ENCODE results near the gene ZNF304. TPM values are rescaled to one million over a fixed set of nuclear protein-coding genes. Genes with fewer than 3 reads are reported as not detected.
A peak's percentile ranks its signal among the peaks of the same experiment; 100 is the strongest.

Gene ZNF304
- polyA plus RNA-seq, 1 donor, result 11.1 TPM

- Histone ChIP-seq H3K27me3 (ENCODE audit: control insufficient read depth, insufficient read depth, low read length) (no peaks in the 10 kb centered on the region), H3K4me1 (ENCODE audit: control insufficient read depth, insufficient read depth, low read length) (no peaks in the 10 kb centered on the region), H3K36me3 (ENCODE audit: control insufficient read depth, insufficient read depth, low read length) (peaks cover 34% of the 10 kb centered on the region), H3K27ac (ENCODE audit: low read length) (no peak overlapping the region), H3K4me3 (ENCODE audit: low read length) (no peak overlapping the region), H3K9me3 (ENCODE audit: control insufficient read depth, low read depth, low read length) (peaks cover 17% of the 10 kb centered on the region)
- WGBS (ENCODE audit: insufficient coverage, low lambda C conversion rate), result no CpG with 5 or more reads among the region's 3 CpGs
- no peak for DNase-seq
Measured at GRCh38 chr19:57377498-57378146, 26.6 kb downstream of the ZNF304 start.

GRCh38 chr19:57380923-57381322 lies 29.9 kb downstream of the ZNF304 start:
- peaks cover 15% of the 10 kb centered on the region for H3K36me3 ChIP-seq (ENCODE audit: control insufficient read depth, insufficient read depth, low read length)
- no peaks in the 10 kb centered on the region for H3K27me3 ChIP-seq (ENCODE audit: control insufficient read depth, insufficient read depth, low read length)
- no peak for DNase-seq
- H3K27ac ChIP-seq (ENCODE audit: low read length), result no peak overlapping the region
- H3K4me1 ChIP-seq (ENCODE audit: control insufficient read depth, insufficient read depth, low read length), result no peaks in the 10 kb centered on the region
- H3K4me3 ChIP-seq (ENCODE audit: low read length), result no peak overlapping the region
- peaks cover 6% of the 10 kb centered on the region for H3K9me3 ChIP-seq (ENCODE audit: control insufficient read depth, low read depth, low read length)

- no peak overlapping the region for H3K4me3 ChIP-seq (ENCODE audit: low read length)
- H3K4me1 ChIP-seq (ENCODE audit: control insufficient read depth, insufficient read depth, low read length), result no peaks in the 10 kb centered on the region
- DNase-seq, result no peak
Measured at GRCh38 chr19:57382806-57383488, 31.9 kb downstream of the ZNF304 start.

GRCh38 chr19:57389194-57389729 lies 38.2 kb downstream of the ZNF304 start:
- Histone ChIP-seq H3K9me3 (ENCODE audit: control insufficient read depth, low read depth, low read length) (peaks cover 6% of the 10 kb centered on the region), H3K4me3 (ENCODE audit: low read length) (peak overlapping the region; percentile 100), H3K27me3 (ENCODE audit: control insufficient read depth, insufficient read depth, low read length) (no peaks in the 10 kb centered on the region), H3K36me3 (ENCODE audit: control insufficient read depth, insufficient read depth, low read length) (peaks cover 12% of the 10 kb centered on the region), H3K27ac (ENCODE audit: low read length) (peak overlapping the region; percentile 99), H3K4me1 (ENCODE audit: control insufficient read depth, insufficient read depth, low read length) (peaks cover 7% of the 10 kb centered on the region)
- WGBS (ENCODE audit: insufficient coverage, low lambda C conversion rate), result 85% methylated on average over 3 of the region's 11 CpGs
- no peak for DNase-seq

More at GRCh38 chr19:57382806-57383488, 31.9 kb downstream of the ZNF304 start:
- Histone ChIP-seq H3K27ac (ENCODE audit: low read length) (no peak overlapping the region), H3K36me3 (ENCODE audit: control insufficient read depth, insufficient read depth, low read length) (peaks cover 3% of the 10 kb centered on the region), H3K9me3 (ENCODE audit: control insufficient read depth, low read depth, low read length) (peaks cover 5% of the 10 kb centered on the region), H3K27me3 (ENCODE audit: control insufficient read depth, insufficient read depth, low read length) (no peaks in the 10 kb centered on the region)
- WGBS (ENCODE audit: insufficient coverage, low lambda C conversion rate), result no CpG with 5 or more reads among the region's 7 CpGs

GRCh38 chr19:57389730-57390598 lies 38.9 kb downstream of the ZNF304 start, which contains the start of gene ZNF548:
Gene ZNF548, plus strand, starts transcription at chr19:57389854. Its CDS starts 246 bp downstream, at chr19:57390100.
- Histone ChIP-seq H3K9me3 (ENCODE audit: control insufficient read depth, low read depth, low read length) (peaks cover 9% of the 10 kb centered on the region), H3K27me3 (ENCODE audit: control insufficient read depth, insufficient read depth, low read length) (no peaks in the 10 kb centered on the region), H3K36me3 (ENCODE audit: control insufficient read depth, insufficient read depth, low read length) (peaks cover 15% of the 10 kb centered on the region), H3K4me1 (ENCODE audit: control insufficient read depth, insufficient read depth, low read length) (peaks cover 7% of the 10 kb centered on the region), H3K27ac (ENCODE audit: low read length) (peak within 1 kb of the TSS; percentile 99), H3K4me3 (ENCODE audit: low read length) (peak within 1 kb of the TSS; percentile 100)
- peak; percentile 98 for DNase-seq
- WGBS (ENCODE audit: insufficient coverage, low lambda C conversion rate), result no CpG with 5 or more reads among the region's 50 CpGs

- WGBS (ENCODE audit: insufficient coverage, low lambda C conversion rate), result 60% methylated on average over 1 of the region's 5 CpGs
- H3K4me1 ChIP-seq (ENCODE audit: control insufficient read depth, insufficient read depth, low read length), result peaks cover 5% of the 10 kb centered on the region
- DNase-seq, result no peak
Measured at GRCh38 chr19:57395710-57396109, 44.6 kb downstream of the ZNF304 start.

GRCh38 chr19:57398868-57399267 lies 47.8 kb downstream of the ZNF304 start:
- no CpG with 5 or more reads among the region's 5 CpGs for WGBS (ENCODE audit: insufficient coverage, low lambda C conversion rate)
- H3K9me3 ChIP-seq (ENCODE audit: control insufficient read depth, low read depth, low read length), result peaks cover 20% of the 10 kb centered on the region
- no peaks in the 10 kb centered on the region for H3K27me3 ChIP-seq (ENCODE audit: control insufficient read depth, insufficient read depth, low read length)
- H3K36me3 ChIP-seq (ENCODE audit: control insufficient read depth, insufficient read depth, low read length), result peaks cover 50% of the 10 kb centered on the region
- no peaks in the 10 kb centered on the region for H3K4me1 ChIP-seq (ENCODE audit: control insufficient read depth, insufficient read depth, low read length)
- no peak overlapping the region for H3K27ac ChIP-seq (ENCODE audit: low read length)
- no peak overlapping the region for H3K4me3 ChIP-seq (ENCODE audit: low read length)
- no peak for DNase-seq

More at GRCh38 chr19:57395710-57396109, 44.6 kb downstream of the ZNF304 start:
- H3K36me3 ChIP-seq (ENCODE audit: control insufficient read depth, insufficient read depth, low read length), result peaks cover 58% of the 10 kb centered on the region
- H3K27me3 ChIP-seq (ENCODE audit: control insufficient read depth, insufficient read depth, low read length), result no peaks in the 10 kb centered on the region
- no peak overlapping the region for H3K27ac ChIP-seq (ENCODE audit: low read length)
- peaks cover 13% of the 10 kb centered on the region for H3K9me3 ChIP-seq (ENCODE audit: control insufficient read depth, low read depth, low read length)
- H3K4me3 ChIP-seq (ENCODE audit: low read length), result no peak overlapping the region

GRCh38 chr19:57403737-57404563 lies 52.9 kb downstream of the ZNF304 start:
- Histone ChIP-seq H3K9me3 (ENCODE audit: control insufficient read depth, low read depth, low read length) (peaks cover 13% of the 10 kb centered on the region), H3K27ac (ENCODE audit: low read length) (no peak overlapping the region), H3K36me3 (ENCODE audit: control insufficient read depth, insufficient read depth, low read length) (peaks cover 8% of the 10 kb centered on the region), H3K27me3 (ENCODE audit: control insufficient read depth, insufficient read depth, low read length) (no peaks in the 10 kb centered on the region), H3K4me3 (ENCODE audit: low read length) (no peak overlapping the region), H3K4me1 (ENCODE audit: control insufficient read depth, insufficient read depth, low read length) (no peaks in the 10 kb centered on the region)
- no CpG with 5 or more reads among the region's 9 CpGs for WGBS (ENCODE audit: insufficient coverage, low lambda C conversion rate)
- DNase-seq, result no peak

GRCh38 chr19:57406516-57407123 lies 55.5 kb downstream of the ZNF304 start:
- Histone ChIP-seq H3K4me3 (ENCODE audit: low read length) (no peak overlapping the region), H3K27ac (ENCODE audit: low read length) (no peak overlapping the region), H3K4me1 (ENCODE audit: control insufficient read depth, insufficient read depth, low read length) (peaks cover 4% of the 10 kb centered on the region), H3K9me3 (ENCODE audit: control insufficient read depth, low read depth, low read length) (peaks cover 7% of the 10 kb centered on the region), H3K36me3 (ENCODE audit: control insufficient read depth, insufficient read depth, low read length) (no peaks in the 10 kb centered on the region), H3K27me3 (ENCODE audit: control insufficient read depth, insufficient read depth, low read length) (no peaks in the 10 kb centered on the region)
- WGBS (ENCODE audit: insufficient coverage, low lambda C conversion rate), result no CpG with 5 or more reads among the region's 8 CpGs
- peak; percentile 58 to 68 for DNase-seq

Data from large intestine (tissue), 3 donors.